GM23338 (cell line): ENCODE results near the gene RPUSD1. TPM values are rescaled to one million over a fixed set of nuclear protein-coding genes. Genes with fewer than 3 reads are reported as not detected.

ENCODE experiments used
- ATAC-seq: fragments of 200-7000 bp; cut with Tn5 transposase; 3 replicates; pipeline ENCODE4 v1.9.1; 2020
- DNase-seq: peaks from one replicate; pipeline ENCODE4 v3.0.0-alpha.2; 2015; ENCODE audit warnings: low spot score
- H2AFZ ChIP-seq: fragments of 200-600 bp; sonication (generic); 2 replicates; pipeline ENCODE4 v1.8.0; 2016; ENCODE audit warnings: antibody characterized with exemption, mild to moderate bottlenecking, moderate library complexity
- H3F3A ChIP-seq: fragments of 200-600 bp; sonication (generic); replicated peaks from 2 replicates; pipeline ENCODE4 v1.8.0; 2017; ENCODE audit warnings: antibody characterized with exemption, mixed run types, low read depth
- H3K27ac ChIP-seq: fragments of 200-600 bp; sonication (generic); 2 replicates; pipeline ENCODE4 v1.6.1; 2016; ENCODE audit warnings: low read depth
- H3K27me3 ChIP-seq: fragments of 200-600 bp; sonication (generic); 2 replicates; pipeline ENCODE4 v1.8.0; 2016; ENCODE audit warnings: mild to moderate bottlenecking, mixed run types, moderate library complexity; ENCODE audit not compliant: insufficient read depth
- H3K36me3 ChIP-seq: fragments of 200-600 bp; sonication (generic); 2 replicates; pipeline ENCODE4 v1.8.0; 2016; ENCODE audit warnings: mild to moderate bottlenecking; ENCODE audit not compliant: insufficient read depth
- H3K4me1 ChIP-seq: fragments of 200-600 bp; sonication (generic); 2 replicates; pipeline ENCODE4 v1.8.0; 2016; ENCODE audit warnings: mild to moderate bottlenecking, moderate library complexity; ENCODE audit not compliant: insufficient read depth
- H3K4me2 ChIP-seq: fragments of 200-600 bp; sonication (generic); 2 replicates; pipeline ENCODE4 v1.7.1; 2017; ENCODE audit warnings: mixed run types
- H3K4me3 ChIP-seq: fragments of 200-600 bp; sonication (generic); 2 replicates; pipeline ENCODE4 v1.6.1; 2016; ENCODE audit warnings: mixed run types
- H3K79me2 ChIP-seq: fragments of 200-600 bp; sonication (generic); replicated peaks from 2 replicates; pipeline ENCODE4 v1.8.0; 2017; ENCODE audit warnings: mild to moderate bottlenecking; ENCODE audit not compliant: insufficient read depth
- H3K9me2 ChIP-seq: fragments of 200-600 bp; sonication (generic); 2 replicates; pipeline ENCODE4 v1.8.0; 2017; ENCODE audit not compliant: insufficient read depth
- H4K20me1 ChIP-seq: fragments of 200-600 bp; sonication (generic); replicated peaks from 2 replicates; pipeline ENCODE4 v1.8.0; 2017; ENCODE audit warnings: mild to moderate bottlenecking; ENCODE audit not compliant: insufficient read depth
- H3K27ac Mint-ChIP-seq: 2 replicates; pipeline ENCODE4 v1.8.0; 2020; ENCODE audit warnings: inconsistent platforms, mild to moderate bottlenecking, moderate library complexity, mixed read lengths
- H3K27me3 Mint-ChIP-seq: 3 replicates; pipeline ENCODE4 v1.8.0; 2022; ENCODE audit warnings: low read depth, mild to moderate bottlenecking, moderate library complexity, mixed read lengths, inconsistent platforms; ENCODE audit not compliant: insufficient read depth, poor library complexity
- H3K36me3 Mint-ChIP-seq: 3 replicates; pipeline ENCODE4 v1.8.0; 2021; ENCODE audit warnings: low read depth, mild to moderate bottlenecking, inconsistent platforms, moderate library complexity, mixed read lengths
- H3K4me1 Mint-ChIP-seq: 3 replicates; pipeline ENCODE4 v1.8.0; 2020; ENCODE audit warnings: mild to moderate bottlenecking, inconsistent platforms, mixed read lengths
- H3K4me3 Mint-ChIP-seq: 3 replicates; pipeline ENCODE4 v1.8.0; 2021; ENCODE audit warnings: moderate library complexity, mild to moderate bottlenecking, inconsistent platforms, mixed read lengths
- H3K9me3 Mint-ChIP-seq: 3 replicates; pipeline ENCODE4 v1.8.0; 2020; ENCODE audit warnings: moderate library complexity, mild to moderate bottlenecking, inconsistent platforms, mixed read lengths
- CREB1 ChIP-seq: fragments of 250-450 bp; sonication (Bioruptor Pico); IDR thresholded peaks from 2 replicates; pipeline ENCODE4 v1.5.0; 2020; ENCODE audit warnings: low read depth, mild to moderate bottlenecking, moderate library complexity
- EZH2 ChIP-seq: fragments of 200-600 bp; sonication (generic); IDR thresholded peaks from one replicate; pipeline ENCODE4 v1.8.0; 2017; ENCODE audit warnings: antibody characterized with exemption, mild to moderate bottlenecking, low read depth; ENCODE audit not compliant: unreplicated experiment
- EZH2phosphoT487 ChIP-seq: fragments of 200-600 bp; sonication (generic); IDR thresholded peaks from one replicate; pipeline ENCODE4 v1.8.1; 2018; ENCODE audit warnings: antibody characterized with exemption; ENCODE audit not compliant: unreplicated experiment
- JUNB ChIP-seq: IDR thresholded peaks from one replicate; pipeline ENCODE4 v1.6.1; 2016; ENCODE audit warnings: antibody characterized with exemption; ENCODE audit not compliant: unreplicated experiment
- POLR2AphosphoS5 ChIP-seq: IDR thresholded peaks from 2 replicates; pipeline ENCODE4 v1.6.1; 2016; ENCODE audit warnings: antibody characterized with exemption, low read depth
- STAT1 ChIP-seq: IDR thresholded peaks from one replicate; pipeline ENCODE4 v1.6.1; 2016; ENCODE audit warnings: antibody characterized with exemption; ENCODE audit not compliant: unreplicated experiment
- ZNF114 ChIP-seq: fragments of 250-450 bp; sonication (Bioruptor Pico); IDR thresholded peaks from 2 replicates; pipeline ENCODE4 v1.5.0; 2020; ENCODE audit warnings: mild to moderate bottlenecking, moderate library complexity
- ZNF331 ChIP-seq: fragments of 250-450 bp; sonication (Bioruptor Pico); IDR thresholded peaks from 2 replicates; pipeline ENCODE4 v1.5.0; 2020; ENCODE audit warnings: low read depth, mild to moderate bottlenecking, moderate library complexity
- polyA plus RNA-seq: library from polyadenylated mRNA; unstranded; fragments of >200 nt; fragmentation: Nextera tagmentation; extraction: Ambion mirVana; gene quantifications from 2 replicates; pipeline ENCODE4 v1.2.1, GENCODE V29; 2016
- total RNA-seq: library from RNA; depleted of rRNA; stranded (reverse); fragments of >200 nt; shearing (Covaris generic); gene quantifications from 2 replicates; pipeline ENCODE4 v1.2.3, GENCODE V29; 2014
- TF ChIP-seq, protein P1 (sequence below): fragments of 250-450 bp; sonication (Bioruptor Pico); IDR thresholded peaks from 2 replicates; pipeline ENCODE4 v1.5.0; 2020; ENCODE audit warnings: mild to moderate bottlenecking, moderate library complexity
- TF ChIP-seq, protein P2 (sequence below): IDR thresholded peaks from 2 replicates; pipeline ENCODE4 v1.6.1; 2016; ENCODE audit warnings: antibody characterized with exemption
- TF ChIP-seq, protein P3 (sequence below), 2 experiments: fragments of 200-600 bp in 1 of 2; sonication (generic) in 1 of 2; conservative IDR thresholded peaks; 2 replicates each; pipeline versions ENCODE4 v1.5.1 to v1.6.1; 2016 to 2017; ENCODE audit warnings: antibody characterized with exemption in 2 of 2, low read depth in 2 of 2, mild to moderate bottlenecking in 2 of 2, moderate library complexity in 1 of 2
- TF ChIP-seq, protein P4 (sequence below): IDR thresholded peaks from one replicate; pipeline ENCODE4 v1.6.1; 2018; ENCODE audit warnings: antibody characterized with exemption; ENCODE audit not compliant: unreplicated experiment

RPUSD1 gene
- total and polyA plus RNA-seq, 2 experiments from 2014 or later = 19.1 to 79.5 TPM

DNA sequence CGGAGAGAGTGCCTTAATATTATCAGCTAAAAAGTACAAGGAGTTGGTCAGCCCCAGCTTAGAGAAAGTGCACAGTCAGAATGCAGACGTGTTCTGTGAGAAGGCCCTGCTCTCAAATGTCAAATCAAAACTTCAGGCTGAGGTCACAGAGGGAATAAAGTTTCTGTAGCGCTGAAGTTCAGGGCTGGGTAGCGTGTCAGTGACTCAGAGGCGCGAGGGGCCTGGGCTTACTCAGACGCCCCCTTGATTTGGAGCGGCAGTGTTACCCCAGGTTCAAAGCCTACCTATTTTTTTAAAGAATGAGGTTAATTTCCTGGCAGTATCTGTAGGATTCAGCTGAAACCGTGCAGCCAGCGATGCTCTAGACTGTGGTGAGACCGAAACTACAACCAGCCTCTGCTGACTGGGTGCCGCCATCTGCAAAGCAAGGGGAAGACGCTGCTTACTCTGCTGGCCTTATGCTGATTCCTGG, 52.2 kb downstream of the RPUSD1 start:
- no peak overlapping the region for H2AFZ ChIP-seq
- no peak overlapping the region for H3K4me3 ChIP-seq
- no peaks in the 10 kb centered on the region; the same call in 1 of the 2 replicates for H3K4me1 ChIP-seq
- H3K79me2 ChIP-seq = no peaks in the 10 kb centered on the region
- H3K36me3 ChIP-seq = no peaks in the 10 kb centered on the region; the same call in 1 of the 2 replicates
- DNase-seq (no peak), ATAC-seq (no peak)
- no peaks in the 10 kb centered on the region for H3K9me2 ChIP-seq
- H3K27ac Mint-ChIP-seq = no peak overlapping the region
- no peak overlapping the region for H3K4me2 ChIP-seq
- no peaks in the 10 kb centered on the region for H3K27me3 ChIP-seq
- peaks cover 15% of the 10 kb centered on the region for H3K27me3 Mint-ChIP-seq
- peaks cover 13% of the 10 kb centered on the region for H3K4me1 Mint-ChIP-seq
- no peak overlapping the region for H3K27ac ChIP-seq
- H3K36me3 Mint-ChIP-seq = peaks cover 33% of the 10 kb centered on the region
- H4K20me1 ChIP-seq = no peaks in the 10 kb centered on the region
- no peaks in the 10 kb centered on the region for H3K9me3 Mint-ChIP-seq
- TF ChIP-seq, protein P1, sequence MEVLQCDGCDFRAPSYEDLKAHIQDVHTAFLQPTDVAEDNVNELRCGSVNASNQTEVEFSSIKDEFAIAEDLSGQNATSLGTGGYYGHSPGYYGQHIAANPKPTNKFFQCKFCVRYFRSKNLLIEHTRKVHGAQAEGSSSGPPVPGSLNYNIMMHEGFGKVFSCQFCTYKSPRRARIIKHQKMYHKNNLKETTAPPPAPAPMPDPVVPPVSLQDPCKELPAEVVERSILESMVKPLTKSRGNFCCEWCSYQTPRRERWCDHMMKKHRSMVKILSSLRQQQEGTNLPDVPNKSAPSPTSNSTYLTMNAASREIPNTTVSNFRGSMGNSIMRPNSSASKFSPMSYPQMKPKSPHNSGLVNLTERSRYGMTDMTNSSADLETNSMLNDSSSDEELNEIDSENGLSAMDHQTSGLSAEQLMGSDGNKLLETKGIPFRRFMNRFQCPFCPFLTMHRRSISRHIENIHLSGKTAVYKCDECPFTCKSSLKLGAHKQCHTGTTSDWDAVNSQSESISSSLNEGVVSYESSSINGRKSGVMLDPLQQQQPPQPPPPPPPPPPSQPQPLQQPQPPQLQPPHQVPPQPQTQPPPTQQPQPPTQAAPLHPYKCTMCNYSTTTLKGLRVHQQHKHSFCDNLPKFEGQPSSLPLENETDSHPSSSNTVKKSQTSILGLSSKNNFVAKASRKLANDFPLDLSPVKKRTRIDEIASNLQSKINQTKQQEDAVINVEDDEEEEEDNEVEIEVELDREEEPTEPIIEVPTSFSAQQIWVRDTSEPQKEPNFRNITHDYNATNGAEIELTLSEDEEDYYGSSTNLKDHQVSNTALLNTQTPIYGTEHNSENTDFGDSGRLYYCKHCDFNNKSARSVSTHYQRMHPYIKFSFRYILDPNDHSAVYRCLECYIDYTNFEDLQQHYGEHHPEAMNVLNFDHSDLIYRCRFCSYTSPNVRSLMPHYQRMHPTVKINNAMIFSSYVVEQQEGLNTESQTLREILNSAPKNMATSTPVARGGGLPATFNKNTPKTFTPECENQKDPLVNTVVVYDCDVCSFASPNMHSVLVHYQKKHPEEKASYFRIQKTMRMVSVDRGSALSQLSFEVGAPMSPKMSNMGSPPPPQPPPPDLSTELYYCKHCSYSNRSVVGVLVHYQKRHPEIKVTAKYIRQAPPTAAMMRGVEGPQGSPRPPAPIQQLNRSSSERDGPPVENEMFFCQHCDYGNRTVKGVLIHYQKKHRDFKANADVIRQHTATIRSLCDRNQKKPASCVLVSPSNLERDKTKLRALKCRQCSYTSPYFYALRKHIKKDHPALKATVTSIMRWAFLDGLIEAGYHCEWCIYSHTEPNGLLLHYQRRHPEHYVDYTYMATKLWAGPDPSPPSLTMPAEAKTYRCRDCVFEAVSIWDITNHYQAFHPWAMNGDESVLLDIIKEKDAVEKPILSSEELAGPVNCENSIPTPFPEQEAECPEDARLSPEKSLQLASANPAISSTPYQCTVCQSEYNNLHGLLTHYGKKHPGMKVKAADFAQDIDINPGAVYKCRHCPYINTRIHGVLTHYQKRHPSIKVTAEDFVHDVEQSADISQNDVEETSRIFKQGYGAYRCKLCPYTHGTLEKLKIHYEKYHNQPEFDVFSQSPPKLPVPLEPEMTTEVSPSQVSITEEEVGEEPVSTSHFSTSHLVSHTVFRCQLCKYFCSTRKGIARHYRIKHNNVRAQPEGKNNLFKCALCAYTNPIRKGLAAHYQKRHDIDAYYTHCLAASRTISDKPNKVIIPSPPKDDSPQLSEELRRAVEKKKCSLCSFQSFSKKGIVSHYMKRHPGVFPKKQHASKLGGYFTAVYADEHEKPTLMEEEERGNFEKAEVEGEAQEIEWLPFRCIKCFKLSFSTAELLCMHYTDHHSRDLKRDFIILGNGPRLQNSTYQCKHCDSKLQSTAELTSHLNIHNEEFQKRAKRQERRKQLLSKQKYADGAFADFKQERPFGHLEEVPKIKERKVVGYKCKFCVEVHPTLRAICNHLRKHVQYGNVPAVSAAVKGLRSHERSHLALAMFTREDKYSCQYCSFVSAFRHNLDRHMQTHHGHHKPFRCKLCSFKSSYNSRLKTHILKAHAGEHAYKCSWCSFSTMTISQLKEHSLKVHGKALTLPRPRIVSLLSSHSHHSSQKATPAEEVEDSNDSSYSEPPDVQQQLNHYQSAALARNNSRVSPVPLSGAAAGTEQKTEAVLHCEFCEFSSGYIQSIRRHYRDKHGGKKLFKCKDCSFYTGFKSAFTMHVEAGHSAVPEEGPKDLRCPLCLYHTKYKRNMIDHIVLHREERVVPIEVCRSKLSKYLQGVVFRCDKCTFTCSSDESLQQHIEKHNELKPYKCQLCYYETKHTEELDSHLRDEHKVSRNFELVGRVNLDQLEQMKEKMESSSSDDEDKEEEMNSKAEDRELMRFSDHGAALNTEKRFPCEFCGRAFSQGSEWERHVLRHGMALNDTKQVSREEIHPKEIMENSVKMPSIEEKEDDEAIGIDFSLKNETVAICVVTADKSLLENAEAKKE (CRISPR knock-in tag) = no peak
- TF ChIP-seq, protein P2, sequence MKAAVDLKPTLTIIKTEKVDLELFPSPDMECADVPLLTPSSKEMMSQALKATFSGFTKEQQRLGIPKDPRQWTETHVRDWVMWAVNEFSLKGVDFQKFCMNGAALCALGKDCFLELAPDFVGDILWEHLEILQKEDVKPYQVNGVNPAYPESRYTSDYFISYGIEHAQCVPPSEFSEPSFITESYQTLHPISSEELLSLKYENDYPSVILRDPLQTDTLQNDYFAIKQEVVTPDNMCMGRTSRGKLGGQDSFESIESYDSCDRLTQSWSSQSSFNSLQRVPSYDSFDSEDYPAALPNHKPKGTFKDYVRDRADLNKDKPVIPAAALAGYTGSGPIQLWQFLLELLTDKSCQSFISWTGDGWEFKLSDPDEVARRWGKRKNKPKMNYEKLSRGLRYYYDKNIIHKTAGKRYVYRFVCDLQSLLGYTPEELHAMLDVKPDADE = no peak
- TF ChIP-seq, protein P3, sequence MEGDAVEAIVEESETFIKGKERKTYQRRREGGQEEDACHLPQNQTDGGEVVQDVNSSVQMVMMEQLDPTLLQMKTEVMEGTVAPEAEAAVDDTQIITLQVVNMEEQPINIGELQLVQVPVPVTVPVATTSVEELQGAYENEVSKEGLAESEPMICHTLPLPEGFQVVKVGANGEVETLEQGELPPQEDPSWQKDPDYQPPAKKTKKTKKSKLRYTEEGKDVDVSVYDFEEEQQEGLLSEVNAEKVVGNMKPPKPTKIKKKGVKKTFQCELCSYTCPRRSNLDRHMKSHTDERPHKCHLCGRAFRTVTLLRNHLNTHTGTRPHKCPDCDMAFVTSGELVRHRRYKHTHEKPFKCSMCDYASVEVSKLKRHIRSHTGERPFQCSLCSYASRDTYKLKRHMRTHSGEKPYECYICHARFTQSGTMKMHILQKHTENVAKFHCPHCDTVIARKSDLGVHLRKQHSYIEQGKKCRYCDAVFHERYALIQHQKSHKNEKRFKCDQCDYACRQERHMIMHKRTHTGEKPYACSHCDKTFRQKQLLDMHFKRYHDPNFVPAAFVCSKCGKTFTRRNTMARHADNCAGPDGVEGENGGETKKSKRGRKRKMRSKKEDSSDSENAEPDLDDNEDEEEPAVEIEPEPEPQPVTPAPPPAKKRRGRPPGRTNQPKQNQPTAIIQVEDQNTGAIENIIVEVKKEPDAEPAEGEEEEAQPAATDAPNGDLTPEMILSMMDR (conservative IDR thresholded peaks at IDR 0.05; ENCODE audit: low read depth in 2 of 2) = no peak
- TF ChIP-seq ZNF114 (CRISPR knock-in tag) = no peak
- TF ChIP-seq, protein P4, sequence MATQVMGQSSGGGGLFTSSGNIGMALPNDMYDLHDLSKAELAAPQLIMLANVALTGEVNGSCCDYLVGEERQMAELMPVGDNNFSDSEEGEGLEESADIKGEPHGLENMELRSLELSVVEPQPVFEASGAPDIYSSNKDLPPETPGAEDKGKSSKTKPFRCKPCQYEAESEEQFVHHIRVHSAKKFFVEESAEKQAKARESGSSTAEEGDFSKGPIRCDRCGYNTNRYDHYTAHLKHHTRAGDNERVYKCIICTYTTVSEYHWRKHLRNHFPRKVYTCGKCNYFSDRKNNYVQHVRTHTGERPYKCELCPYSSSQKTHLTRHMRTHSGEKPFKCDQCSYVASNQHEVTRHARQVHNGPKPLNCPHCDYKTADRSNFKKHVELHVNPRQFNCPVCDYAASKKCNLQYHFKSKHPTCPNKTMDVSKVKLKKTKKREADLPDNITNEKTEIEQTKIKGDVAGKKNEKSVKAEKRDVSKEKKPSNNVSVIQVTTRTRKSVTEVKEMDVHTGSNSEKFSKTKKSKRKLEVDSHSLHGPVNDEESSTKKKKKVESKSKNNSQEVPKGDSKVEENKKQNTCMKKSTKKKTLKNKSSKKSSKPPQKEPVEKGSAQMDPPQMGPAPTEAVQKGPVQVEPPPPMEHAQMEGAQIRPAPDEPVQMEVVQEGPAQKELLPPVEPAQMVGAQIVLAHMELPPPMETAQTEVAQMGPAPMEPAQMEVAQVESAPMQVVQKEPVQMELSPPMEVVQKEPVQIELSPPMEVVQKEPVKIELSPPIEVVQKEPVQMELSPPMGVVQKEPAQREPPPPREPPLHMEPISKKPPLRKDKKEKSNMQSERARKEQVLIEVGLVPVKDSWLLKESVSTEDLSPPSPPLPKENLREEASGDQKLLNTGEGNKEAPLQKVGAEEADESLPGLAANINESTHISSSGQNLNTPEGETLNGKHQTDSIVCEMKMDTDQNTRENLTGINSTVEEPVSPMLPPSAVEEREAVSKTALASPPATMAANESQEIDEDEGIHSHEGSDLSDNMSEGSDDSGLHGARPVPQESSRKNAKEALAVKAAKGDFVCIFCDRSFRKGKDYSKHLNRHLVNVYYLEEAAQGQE = no peak
- no peak for TF ChIP-seq STAT1
- no peak for TF ChIP-seq JUNB
- no peak for TF ChIP-seq EZH2
- TF ChIP-seq ZNF331 = no peak
- no peak for TF ChIP-seq POLR2AphosphoS5
- no peak for TF ChIP-seq CREB1 (CRISPR knock-in tag)
- TF ChIP-seq EZH2phosphoT487 = no peak
- H3F3A ChIP-seq = peaks cover 8% of the 10 kb centered on the region; the same call in 1 of the 2 replicates
- H3K4me3 Mint-ChIP-seq = no peak overlapping the region
